Endothelial cell of umbilical vein (primary cell): ENCODE data around the gene HOXA10. TPM values are rescaled to one million over a fixed set of nuclear protein-coding genes. Genes with fewer than 3 reads are reported as not detected.

Source experiments
- BruUV-seq: library from RNA; stranded (reverse); fragments of 400-500 nt; replicated peaks from 2 replicates; lab custom pipeline; 2021; lab: Mats Ljungman, UMichigan
- CTCF ChIA-PET: fragments of 300-600, 350-600 bp; sonication (Branson Sonifier 250); formaldehyde crosslinking; loops from one replicate; lab custom pipeline; 2021; ENCODE audit warnings: antibody characterized with exemption, inconsistent platforms; lab: Charles Lee
- POLR2A ChIA-PET: fragments of 300-600, 350-600 bp; sonication (Branson Sonifier 250); formaldehyde crosslinking; loops from one replicate; lab custom pipeline; 2021; ENCODE audit warnings: antibody characterized with exemption, inconsistent platforms; lab: Charles Lee
- DNase-seq: peaks from one replicate; pipeline ENCODE4 v3.0.0-alpha.2; 2011; ENCODE audit warnings: low read depth, low spot score
- FAIRE-seq: peaks from 2 replicates; lab custom pipeline; 2011; peaks lifted over from hg19 to GRCh38; lab: Jason Lieb, UNC
- H2AFZ ChIP-seq: 2 replicates; pipeline ENCODE4 v1.6.0; 2012; ENCODE audit warnings: low read depth, low read length, control low read depth, inconsistent platforms
- H3K27ac ChIP-seq: 2 replicates; pipeline ENCODE4 v1.5.1; 2011; ENCODE audit warnings: low read depth, mild to moderate bottlenecking, control low read depth, low read length, moderate library complexity; ENCODE audit not compliant: insufficient read depth
- H3K27me3 ChIP-seq, 2 experiments: 2 replicates each; pipeline versions ENCODE4 v1.6.0 to v1.6.1; 2011; ENCODE audit warnings: low read length in 2 of 2, mixed read lengths in 1 of 2; ENCODE audit not compliant: control insufficient read depth in 2 of 2, insufficient read depth in 2 of 2
- H3K36me3 ChIP-seq, 2 experiments: 2 replicates in 1 of 2; 3 replicates in 1 of 2; pipeline ENCODE4 v1.5.1; 2011; ENCODE audit warnings: low read length in 2 of 2, mild to moderate bottlenecking in 1 of 2, moderate library complexity in 1 of 2; ENCODE audit not compliant: control insufficient read depth in 2 of 2, insufficient read depth in 2 of 2; ENCODE audit errors: extremely low read depth in 1 of 2
- H3K4me1 ChIP-seq: 3 replicates; pipeline ENCODE4 v1.5.1; 2011; ENCODE audit warnings: mild to moderate bottlenecking, low read length; ENCODE audit not compliant: control insufficient read depth, insufficient read depth; ENCODE audit errors: extremely low read depth
- H3K4me2 ChIP-seq: 2 replicates; pipeline ENCODE4 v1.6.1; 2011; ENCODE audit warnings: low read length, control low read depth, mixed read lengths; ENCODE audit not compliant: insufficient read depth
- H3K4me3 ChIP-seq, 3 experiments: fragments of 200-600 bp in 1 of 3; sonication (generic), shearing (Covaris generic) in 1 of 3; replicated peaks in 1 of 3; 2 replicates each; pipeline ENCODE4 v1.5.1; 2011 to 2016; ENCODE audit warnings: control low read depth in 3 of 3, low read length in 3 of 3, mild to moderate bottlenecking in 2 of 3, inconsistent platforms in 1 of 3, low read depth in 1 of 3, moderate library complexity in 1 of 3; ENCODE audit not compliant: insufficient read depth in 1 of 3
- H3K79me2 ChIP-seq: 2 replicates; pipeline ENCODE4 v1.6.0; 2012; ENCODE audit warnings: low read length, inconsistent platforms; ENCODE audit not compliant: control insufficient read depth, insufficient read depth
- H3K9ac ChIP-seq: replicated peaks from 2 replicates; pipeline ENCODE3; 2011; ENCODE audit warnings: low read length, control low read depth; ENCODE audit not compliant: insufficient read depth; ENCODE audit errors: extremely low read depth
- H3K9me1 ChIP-seq: replicated peaks from 3 replicates; pipeline ENCODE4 v1.6.0; 2011; ENCODE audit warnings: mild to moderate bottlenecking, low read length; ENCODE audit not compliant: control insufficient read depth, insufficient read depth; ENCODE audit errors: extremely low read depth
- H3K9me3 ChIP-seq: replicated peaks from 2 replicates; pipeline ENCODE4 v1.5.1; 2012; ENCODE audit warnings: low read length, inconsistent platforms; ENCODE audit not compliant: control insufficient read depth, insufficient read depth
- H4K20me1 ChIP-seq: replicated peaks from 2 replicates; pipeline ENCODE3; 2011; ENCODE audit warnings: mild to moderate bottlenecking, low read length; ENCODE audit not compliant: control insufficient read depth, insufficient read depth; ENCODE audit errors: extremely low read depth
- CTCF ChIP-seq, 2 donors: IDR thresholded peaks; 1 replicate in 1 of 2; 2 replicates in 1 of 2; pipeline ENCODE4 v1.5.1; 2011; ENCODE audit warnings: low read length in 2 of 2, mild to moderate bottlenecking in 2 of 2, moderate library complexity in 2 of 2, control low read depth in 1 of 2, inconsistent platforms in 1 of 2, low read depth in 1 of 2; ENCODE audit not compliant: insufficient read depth in 1 of 2; ENCODE audit errors: extremely low read depth in 1 of 2
- EZH2 ChIP-seq: IDR thresholded peaks from 2 replicates; pipeline ENCODE4 v1.6.1; 2012; ENCODE audit warnings: borderline replicate concordance, low read depth, mild to moderate bottlenecking, moderate library complexity, low read length, inconsistent platforms; ENCODE audit not compliant: severe bottlenecking
- FOS ChIP-seq: IDR thresholded peaks from 2 replicates; pipeline ENCODE4 v1.6.1; 2011; ENCODE audit warnings: mild to moderate bottlenecking, low read length, moderate library complexity, borderline replicate concordance; ENCODE audit not compliant: insufficient read depth
- GATA2 ChIP-seq: IDR thresholded peaks from 2 replicates; pipeline ENCODE4 v1.7.0; 2011; ENCODE audit warnings: low read depth, mild to moderate bottlenecking, moderate library complexity, mixed read lengths, low read length; ENCODE audit not compliant: insufficient read length, insufficient read depth
- JUN ChIP-seq: IDR thresholded peaks from 2 replicates; pipeline ENCODE4 v1.6.1; 2011; ENCODE audit warnings: borderline replicate concordance, low read depth; ENCODE audit not compliant: insufficient read length, insufficient read depth
- MAX ChIP-seq: IDR thresholded peaks from 2 replicates; pipeline ENCODE4 v1.6.1; 2011; ENCODE audit not compliant: insufficient read depth, insufficient read length
- MYC ChIP-seq: IDR thresholded peaks from one replicate; pipeline ENCODE4 v1.6.1; 2011; ENCODE audit warnings: mild to moderate bottlenecking, low read depth, low read length
- POLR2A ChIP-seq: IDR thresholded peaks from 2 replicates; pipeline ENCODE4 v1.6.1; 2012; ENCODE audit warnings: low read depth, mild to moderate bottlenecking, control low read depth, low read length
- POLR2AphosphoS5 ChIP-seq: IDR thresholded peaks from 2 replicates; pipeline ENCODE4 v1.6.1; 2012; ENCODE audit warnings: low read depth, mild to moderate bottlenecking, control low read depth, low read length, moderate library complexity; ENCODE audit not compliant: insufficient read depth
- dilution Hi-C: fragments of 300-500 bp; cut with MboI; formaldehyde crosslinking; loops from one replicate; pipeline ENCODE4 v1.15.0; 2019; ENCODE audit warnings: low sequenced_read_pairs; ENCODE audit not compliant: extremely low pct_ligation_motif_present
- intact Hi-C: fragments of 100-400 bp; cut with micrococcal nuclease; formaldehyde crosslinking; loops from one replicate; pipeline ENCODE4 v1.10.0; 2022
- polyA plus RNA-seq, 4 experiments: library from polyadenylated mRNA; depleted of rRNA in 3 of 4; stranded (reverse) in 3 of 4; unstranded in 1 of 4; fragments of >200 nt; gene quantifications; 2 replicates each; pipeline versions ENCODE4 v1.2.1 to v1.2.3, GENCODE V29; 2011 to 2012; ENCODE audit warnings: missing spikeins in 1 of 4
- total RNA-seq: library from RNA; stranded (reverse); gene quantifications from 2 replicates; pipeline ENCODE4 v1.2.3, GENCODE V29; 2021

The HOXA10 gene
- total and polyA plus RNA-seq, 2 donors (not counting 3 experiments of a cell fraction or from before 2014, with no cell fraction given) = 24.4 to 30.3 TPM

- intact Hi-C loops (loop anchor here (1.0 to 5.0 kb wide), 3 partner anchors 7 to 1327 kb away; no protein-coding TSS in a partner anchor), dilution Hi-C loops (no loop called here)
- H3K27ac ChIP-seq = peak overlapping the region; percentile 90
- no peaks in the 10 kb centered on the region for H3K9me3 ChIP-seq
- TF ChIP-seq JUN = no peak
- TF ChIP-seq MAX = no peak
- no peak for TF ChIP-seq MYC
- no peak for TF ChIP-seq GATA2
- TF ChIP-seq FOS = no peak
- no peak for TF ChIP-seq POLR2AphosphoS5
- TF ChIP-seq EZH2 = no peak
- no peak for TF ChIP-seq POLR2A
- TF ChIP-seq CTCF (IDR thresholded peaks at IDR 0.05; ENCODE audit: extremely low read depth in 1 of 2, insufficient read depth in 1 of 2, low read depth in 1 of 2, low read length in 2 of 2) = no peak
- FAIRE-seq (peak; percentile 52), DNase-seq (peak; percentile 47)
- TSS peak; percentile 17 for BruUV-seq
- H4K20me1 ChIP-seq = no peaks in the 10 kb centered on the region
- peak overlapping the region; percentile 82 for H3K4me2 ChIP-seq
- H3K36me3 ChIP-seq = no peaks in the 10 kb centered on the region
- CTCF ChIA-PET = interaction anchor here (0.9 to 6.0 kb wide), 9 partner anchors 11 to 909 kb away, joined by 3 to 49 read pairs (median 5); partner anchors contain the start of gene HOXA10
- H3K4me1 ChIP-seq = peaks cover 67% of the 10 kb centered on the region
- POLR2A ChIA-PET = interaction anchor here (0.6 to 2.0 kb wide), 6 partner anchors 8 to 67 kb away, joined by 3 to 8 read pairs (median 6); no protein-coding TSS in a partner anchor
- peak overlapping the region; percentile 23 for H2AFZ ChIP-seq
- H3K9me1 ChIP-seq = no peaks in the 10 kb centered on the region
- no peaks in the 10 kb centered on the region for H3K27me3 ChIP-seq
- H3K4me3 ChIP-seq = peak overlapping the region; percentile 82 to 91 (median 84)
- peaks cover 75% of the 10 kb centered on the region for H3K79me2 ChIP-seq
- H3K9ac ChIP-seq = peak overlapping the region; percentile 88
Measured at GRCh38 chr7:27184337-27185012, 10.4 kb upstream of the HOXA10 start.
